ENCODE data around the gene RPL36. TPM values are rescaled to one million over a fixed set of nuclear protein-coding genes. Genes with fewer than 3 reads are reported as not detected.

RPL36 gene
- total and polyA plus RNA-seq, 9 of the 15 experiments (the other 6 are each of a cell fraction or from before 2014, with no cell fraction given): 350 to 3,412 (median 1,507) TPM

DNA sequence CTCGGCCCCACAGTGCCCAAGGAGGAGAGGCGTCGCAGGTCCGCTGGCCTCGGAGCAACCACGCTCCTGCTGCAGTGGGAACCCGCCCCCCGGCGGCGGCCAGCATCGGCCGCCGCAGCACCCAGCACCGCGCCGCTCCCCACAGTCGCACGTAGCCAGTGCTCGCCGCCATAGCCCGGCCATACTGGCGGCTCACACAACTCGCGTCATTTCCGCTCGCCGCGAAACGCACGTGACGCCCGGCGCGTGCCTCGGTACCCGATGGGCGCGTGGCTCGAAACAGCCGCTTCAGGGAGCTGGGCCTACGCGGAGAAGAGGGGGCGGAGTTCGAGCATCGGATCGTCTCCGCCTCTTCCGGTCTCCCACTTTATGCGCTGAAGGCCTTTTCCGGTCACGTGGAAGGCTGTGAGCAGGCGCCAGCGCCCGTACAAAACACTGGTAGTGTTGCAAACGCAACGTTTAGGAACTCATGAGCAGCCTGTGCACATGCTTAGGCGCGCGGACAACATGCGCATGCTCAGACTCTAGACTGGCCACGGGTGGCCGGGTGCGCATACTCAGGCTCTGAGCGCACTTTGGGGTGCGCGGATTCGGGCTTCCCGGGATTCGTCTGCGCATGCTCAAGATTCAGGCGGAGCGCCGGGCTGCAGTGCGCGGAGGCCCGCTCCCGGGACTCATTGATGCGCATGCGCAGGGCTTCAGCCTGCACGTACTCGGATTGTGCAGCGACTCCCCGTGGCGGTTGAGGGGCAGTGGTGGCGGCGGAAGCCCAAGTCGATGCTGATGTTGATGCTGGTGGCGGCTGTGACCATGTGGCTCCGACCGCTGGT lies 30.1 kb downstream of the RPL36 start, which contains the start of the genes CATSPERD and LONP1 (continued):
- TF ChIP-seq, protein P1, sequence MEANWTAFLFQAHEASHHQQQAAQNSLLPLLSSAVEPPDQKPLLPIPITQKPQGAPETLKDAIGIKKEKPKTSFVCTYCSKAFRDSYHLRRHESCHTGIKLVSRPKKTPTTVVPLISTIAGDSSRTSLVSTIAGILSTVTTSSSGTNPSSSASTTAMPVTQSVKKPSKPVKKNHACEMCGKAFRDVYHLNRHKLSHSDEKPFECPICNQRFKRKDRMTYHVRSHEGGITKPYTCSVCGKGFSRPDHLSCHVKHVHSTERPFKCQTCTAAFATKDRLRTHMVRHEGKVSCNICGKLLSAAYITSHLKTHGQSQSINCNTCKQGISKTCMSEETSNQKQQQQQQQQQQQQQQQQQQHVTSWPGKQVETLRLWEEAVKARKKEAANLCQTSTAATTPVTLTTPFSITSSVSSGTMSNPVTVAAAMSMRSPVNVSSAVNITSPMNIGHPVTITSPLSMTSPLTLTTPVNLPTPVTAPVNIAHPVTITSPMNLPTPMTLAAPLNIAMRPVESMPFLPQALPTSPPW (CRISPR knock-in tag; IDR thresholded peaks at IDR 0.05): peak; percentile 13; the same call in 1 of the 2 replicates
- TF ChIP-seq ZNF124 (CRISPR knock-in tag; IDR thresholded peaks at IDR 0.05) (no peak), ILK (tag; IDR thresholded peaks at IDR 0.05; ENCODE audit: borderline replicate concordance, low read depth) (no peak), ZNF586 (CRISPR knock-in tag; conservative IDR thresholded peaks at IDR 0.05) (no peak), RFX5 (IDR thresholded peaks at IDR 0.05; ENCODE audit: low read depth, low read length) (no peak), RHOXF2B (CRISPR knock-in tag; conservative IDR thresholded peaks at IDR 0.05) (no peak), CHCHD3 (CRISPR knock-in tag; IDR thresholded peaks at IDR 0.05) (no peak), SREBF1 (IDR thresholded peaks at IDR 0.05; ENCODE audit: borderline replicate concordance, low read depth, low read length) (0 out of 2 replicates have a peak, but pooled peaks have one; percentile 18), POLR2AphosphoS2 (IDR thresholded peaks at IDR 0.05; ENCODE audit: low read length) (no peak)
- TF ChIP-seq, protein P2, sequence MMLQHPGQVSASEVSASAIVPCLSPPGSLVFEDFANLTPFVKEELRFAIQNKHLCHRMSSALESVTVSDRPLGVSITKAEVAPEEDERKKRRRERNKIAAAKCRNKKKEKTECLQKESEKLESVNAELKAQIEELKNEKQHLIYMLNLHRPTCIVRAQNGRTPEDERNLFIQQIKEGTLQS (IDR thresholded peaks at IDR 0.05): no peak
- TF ChIP-seq, protein P2 (CRISPR knock-in tag; conservative IDR thresholded peaks at IDR 0.05): peak; percentile 2; the same call in 1 of the 2 replicates
- TF ChIP-seq, protein P3, sequence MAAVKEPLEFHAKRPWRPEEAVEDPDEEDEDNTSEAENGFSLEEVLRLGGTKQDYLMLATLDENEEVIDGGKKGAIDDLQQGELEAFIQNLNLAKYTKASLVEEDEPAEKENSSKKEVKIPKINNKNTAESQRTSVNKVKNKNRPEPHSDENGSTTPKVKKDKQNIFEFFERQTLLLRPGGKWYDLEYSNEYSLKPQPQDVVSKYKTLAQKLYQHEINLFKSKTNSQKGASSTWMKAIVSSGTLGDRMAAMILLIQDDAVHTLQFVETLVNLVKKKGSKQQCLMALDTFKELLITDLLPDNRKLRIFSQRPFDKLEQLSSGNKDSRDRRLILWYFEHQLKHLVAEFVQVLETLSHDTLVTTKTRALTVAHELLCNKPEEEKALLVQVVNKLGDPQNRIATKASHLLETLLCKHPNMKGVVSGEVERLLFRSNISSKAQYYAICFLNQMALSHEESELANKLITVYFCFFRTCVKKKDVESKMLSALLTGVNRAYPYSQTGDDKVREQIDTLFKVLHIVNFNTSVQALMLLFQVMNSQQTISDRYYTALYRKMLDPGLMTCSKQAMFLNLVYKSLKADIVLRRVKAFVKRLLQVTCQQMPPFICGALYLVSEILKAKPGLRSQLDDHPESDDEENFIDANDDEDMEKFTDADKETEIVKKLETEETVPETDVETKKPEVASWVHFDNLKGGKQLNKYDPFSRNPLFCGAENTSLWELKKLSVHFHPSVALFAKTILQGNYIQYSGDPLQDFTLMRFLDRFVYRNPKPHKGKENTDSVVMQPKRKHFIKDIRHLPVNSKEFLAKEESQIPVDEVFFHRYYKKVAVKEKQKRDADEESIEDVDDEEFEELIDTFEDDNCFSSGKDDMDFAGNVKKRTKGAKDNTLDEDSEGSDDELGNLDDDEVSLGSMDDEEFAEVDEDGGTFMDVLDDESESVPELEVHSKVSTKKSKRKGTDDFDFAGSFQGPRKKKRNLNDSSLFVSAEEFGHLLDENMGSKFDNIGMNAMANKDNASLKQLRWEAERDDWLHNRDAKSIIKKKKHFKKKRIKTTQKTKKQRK (IDR thresholded peaks at IDR 0.05; ENCODE audit: borderline replicate concordance, low read depth, low read length): 0 out of 2 replicates have a peak, but pooled peaks have one; percentile 14
- TF ChIP-seq, protein P4, sequence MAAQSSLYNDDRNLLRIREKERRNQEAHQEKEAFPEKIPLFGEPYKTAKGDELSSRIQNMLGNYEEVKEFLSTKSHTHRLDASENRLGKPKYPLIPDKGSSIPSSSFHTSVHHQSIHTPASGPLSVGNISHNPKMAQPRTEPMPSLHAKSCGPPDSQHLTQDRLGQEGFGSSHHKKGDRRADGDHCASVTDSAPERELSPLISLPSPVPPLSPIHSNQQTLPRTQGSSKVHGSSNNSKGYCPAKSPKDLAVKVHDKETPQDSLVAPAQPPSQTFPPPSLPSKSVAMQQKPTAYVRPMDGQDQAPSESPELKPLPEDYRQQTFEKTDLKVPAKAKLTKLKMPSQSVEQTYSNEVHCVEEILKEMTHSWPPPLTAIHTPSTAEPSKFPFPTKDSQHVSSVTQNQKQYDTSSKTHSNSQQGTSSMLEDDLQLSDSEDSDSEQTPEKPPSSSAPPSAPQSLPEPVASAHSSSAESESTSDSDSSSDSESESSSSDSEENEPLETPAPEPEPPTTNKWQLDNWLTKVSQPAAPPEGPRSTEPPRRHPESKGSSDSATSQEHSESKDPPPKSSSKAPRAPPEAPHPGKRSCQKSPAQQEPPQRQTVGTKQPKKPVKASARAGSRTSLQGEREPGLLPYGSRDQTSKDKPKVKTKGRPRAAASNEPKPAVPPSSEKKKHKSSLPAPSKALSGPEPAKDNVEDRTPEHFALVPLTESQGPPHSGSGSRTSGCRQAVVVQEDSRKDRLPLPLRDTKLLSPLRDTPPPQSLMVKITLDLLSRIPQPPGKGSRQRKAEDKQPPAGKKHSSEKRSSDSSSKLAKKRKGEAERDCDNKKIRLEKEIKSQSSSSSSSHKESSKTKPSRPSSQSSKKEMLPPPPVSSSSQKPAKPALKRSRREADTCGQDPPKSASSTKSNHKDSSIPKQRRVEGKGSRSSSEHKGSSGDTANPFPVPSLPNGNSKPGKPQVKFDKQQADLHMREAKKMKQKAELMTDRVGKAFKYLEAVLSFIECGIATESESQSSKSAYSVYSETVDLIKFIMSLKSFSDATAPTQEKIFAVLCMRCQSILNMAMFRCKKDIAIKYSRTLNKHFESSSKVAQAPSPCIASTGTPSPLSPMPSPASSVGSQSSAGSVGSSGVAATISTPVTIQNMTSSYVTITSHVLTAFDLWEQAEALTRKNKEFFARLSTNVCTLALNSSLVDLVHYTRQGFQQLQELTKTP (IDR thresholded peaks at IDR 0.05; ENCODE audit: low read depth in 1 of 2, partially characterized antibody in 2 of 2): peak in 1 of 2 experiments; percentile 52
- TF ChIP-seq, protein P5, sequence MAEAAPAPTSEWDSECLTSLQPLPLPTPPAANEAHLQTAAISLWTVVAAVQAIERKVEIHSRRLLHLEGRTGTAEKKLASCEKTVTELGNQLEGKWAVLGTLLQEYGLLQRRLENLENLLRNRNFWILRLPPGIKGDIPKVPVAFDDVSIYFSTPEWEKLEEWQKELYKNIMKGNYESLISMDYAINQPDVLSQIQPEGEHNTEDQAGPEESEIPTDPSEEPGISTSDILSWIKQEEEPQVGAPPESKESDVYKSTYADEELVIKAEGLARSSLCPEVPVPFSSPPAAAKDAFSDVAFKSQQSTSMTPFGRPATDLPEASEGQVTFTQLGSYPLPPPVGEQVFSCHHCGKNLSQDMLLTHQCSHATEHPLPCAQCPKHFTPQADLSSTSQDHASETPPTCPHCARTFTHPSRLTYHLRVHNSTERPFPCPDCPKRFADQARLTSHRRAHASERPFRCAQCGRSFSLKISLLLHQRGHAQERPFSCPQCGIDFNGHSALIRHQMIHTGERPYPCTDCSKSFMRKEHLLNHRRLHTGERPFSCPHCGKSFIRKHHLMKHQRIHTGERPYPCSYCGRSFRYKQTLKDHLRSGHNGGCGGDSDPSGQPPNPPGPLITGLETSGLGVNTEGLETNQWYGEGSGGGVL (CRISPR knock-in tag; IDR thresholded peaks at IDR 0.05): no peak

Data from K562 (cell line).